SK-N-SH treated with all-trans-retinoic acid at 6 μM for 48 hours (cell line): ENCODE data around the gene ILRUN.
A peak's percentile ranks its signal among the peaks of the same experiment; 100 is the strongest.
"Not testable (repeated sequence)": the region's sequence is repeated elsewhere in the genome, so short reads cannot be mapped to it uniquely, and the experiment has no call there.

ENCODE experiments used
- ATAC-seq: fragments of 200-7000 bp; cut with Tn5 transposase; 3 replicates; pipeline ENCODE4 v1.9.1; 2020; ENCODE audit warnings: mild to moderate bottlenecking, moderate library complexity
- ARNTL ChIP-seq: fragments of 450-650 bp; formaldehyde crosslinking; IDR thresholded peaks from 2 replicates; pipeline ENCODE4 v1.5.0; 2020; ENCODE audit warnings: low read depth, mild to moderate bottlenecking, moderate library complexity, borderline replicate concordance
- BACH2 ChIP-seq: fragments of 250-450 bp; sonication (Bioruptor Pico); IDR thresholded peaks from 2 replicates; pipeline ENCODE4 v1.9.0; 2021; ENCODE audit warnings: mild to moderate bottlenecking, borderline replicate concordance
- CSDC2 ChIP-seq: fragments of 250-450 bp; sonication (Bioruptor Pico); IDR thresholded peaks from 2 replicates; pipeline ENCODE4 v1.5.0; 2020; ENCODE audit warnings: mild to moderate bottlenecking, moderate library complexity
- ESRRG ChIP-seq: fragments of 250-450 bp; sonication (Bioruptor Pico); IDR thresholded peaks from 2 replicates; pipeline ENCODE4 v1.6.1; 2021; ENCODE audit warnings: mild to moderate bottlenecking
- GLIS3 ChIP-seq: fragments of 250-450 bp; sonication (Bioruptor Pico); IDR thresholded peaks from 2 replicates; pipeline ENCODE4 v1.5.0; 2020; ENCODE audit warnings: mild to moderate bottlenecking, moderate library complexity
- ISL1 ChIP-seq: fragments of 250-450 bp; sonication (Bioruptor Pico); IDR thresholded peaks from 2 replicates; pipeline ENCODE4 v2.1.2; 2022; ENCODE audit warnings: mild to moderate bottlenecking, moderate library complexity
- OSR1 ChIP-seq: fragments of 250-450 bp; sonication (Bioruptor Pico); IDR thresholded peaks from 2 replicates; pipeline ENCODE4 v1.8.0; 2022; ENCODE audit warnings: moderate library complexity, mild to moderate bottlenecking, inconsistent platforms
- RARB ChIP-seq: fragments of 250-450 bp; sonication (Bioruptor Pico); IDR thresholded peaks from 2 replicates; pipeline ENCODE4 v1.8.0; 2021; ENCODE audit warnings: mild to moderate bottlenecking, moderate library complexity
- SNAI2 ChIP-seq: fragments of 250-450 bp; sonication (Bioruptor Pico); IDR thresholded peaks from 2 replicates; pipeline ENCODE4 v1.5.0; 2020; ENCODE audit warnings: mild to moderate bottlenecking, moderate library complexity
- TCF4 ChIP-seq: fragments of 250-450 bp; sonication (Bioruptor Pico); IDR thresholded peaks from 2 replicates; pipeline ENCODE4 v1.8.0; 2021; ENCODE audit warnings: mild to moderate bottlenecking, moderate library complexity, borderline replicate concordance
- TOX ChIP-seq: fragments of 250-450 bp; sonication (Bioruptor Pico); IDR thresholded peaks from 2 replicates; pipeline ENCODE4 v1.8.0; 2021; ENCODE audit warnings: mild to moderate bottlenecking, moderate library complexity, borderline replicate concordance
- ZC3H10 ChIP-seq: fragments of 250-450 bp; sonication (Bioruptor Pico); IDR thresholded peaks from 2 replicates; pipeline ENCODE4 v1.5.1; 2021; ENCODE audit warnings: mild to moderate bottlenecking, moderate library complexity
- ZFP3 ChIP-seq: fragments of 250-450 bp; sonication (Bioruptor Pico); IDR thresholded peaks from 2 replicates; pipeline ENCODE4 v1.5.0; 2020; ENCODE audit warnings: mild to moderate bottlenecking, moderate library complexity
- ZFP30 ChIP-seq: fragments of 450-650 bp; formaldehyde crosslinking; IDR thresholded peaks from 2 replicates; pipeline ENCODE4 v1.5.0; 2022; ENCODE audit warnings: mild to moderate bottlenecking, moderate library complexity
- ZNF565 ChIP-seq: fragments of 450-650 bp; formaldehyde crosslinking; conservative IDR thresholded peaks from 2 replicates; pipeline ENCODE4 v1.5.0; 2020; ENCODE audit warnings: low read depth, mild to moderate bottlenecking, moderate library complexity
- ZNF70 ChIP-seq: fragments of 450-650 bp; formaldehyde crosslinking; IDR thresholded peaks from 2 replicates; pipeline ENCODE4 v1.5.0; 2020; ENCODE audit warnings: mild to moderate bottlenecking, moderate library complexity
- ZNF8 ChIP-seq: fragments of 450-650 bp; formaldehyde crosslinking; IDR thresholded peaks from 2 replicates; pipeline ENCODE4 v1.5.0; 2020; ENCODE audit warnings: mild to moderate bottlenecking, moderate library complexity
- TF ChIP-seq, protein P1 (sequence below): fragments of 250-450 bp; sonication (Bioruptor Pico); IDR thresholded peaks from 2 replicates; pipeline ENCODE4 v1.5.0; 2020; ENCODE audit warnings: mild to moderate bottlenecking, moderate library complexity
- TF ChIP-seq, protein P2 (sequence below): fragments of 250-450 bp; sonication (Bioruptor Pico); IDR thresholded peaks from 2 replicates; pipeline ENCODE4 v1.8.0; 2021; ENCODE audit warnings: low read depth, mild to moderate bottlenecking, moderate library complexity, borderline replicate concordance
- TF ChIP-seq, protein P3 (sequence below): fragments of 250-450 bp; sonication (Bioruptor Pico); IDR thresholded peaks from 2 replicates; pipeline ENCODE4 v1.5.1; 2020; ENCODE audit warnings: low read depth, mild to moderate bottlenecking, moderate library complexity
- TF ChIP-seq, protein P4 (sequence below): fragments of 250-450 bp; sonication (Bioruptor Pico); IDR thresholded peaks from 2 replicates; pipeline ENCODE4 v1.5.1; 2021; ENCODE audit warnings: mild to moderate bottlenecking, moderate library complexity

The ILRUN gene

DNA sequence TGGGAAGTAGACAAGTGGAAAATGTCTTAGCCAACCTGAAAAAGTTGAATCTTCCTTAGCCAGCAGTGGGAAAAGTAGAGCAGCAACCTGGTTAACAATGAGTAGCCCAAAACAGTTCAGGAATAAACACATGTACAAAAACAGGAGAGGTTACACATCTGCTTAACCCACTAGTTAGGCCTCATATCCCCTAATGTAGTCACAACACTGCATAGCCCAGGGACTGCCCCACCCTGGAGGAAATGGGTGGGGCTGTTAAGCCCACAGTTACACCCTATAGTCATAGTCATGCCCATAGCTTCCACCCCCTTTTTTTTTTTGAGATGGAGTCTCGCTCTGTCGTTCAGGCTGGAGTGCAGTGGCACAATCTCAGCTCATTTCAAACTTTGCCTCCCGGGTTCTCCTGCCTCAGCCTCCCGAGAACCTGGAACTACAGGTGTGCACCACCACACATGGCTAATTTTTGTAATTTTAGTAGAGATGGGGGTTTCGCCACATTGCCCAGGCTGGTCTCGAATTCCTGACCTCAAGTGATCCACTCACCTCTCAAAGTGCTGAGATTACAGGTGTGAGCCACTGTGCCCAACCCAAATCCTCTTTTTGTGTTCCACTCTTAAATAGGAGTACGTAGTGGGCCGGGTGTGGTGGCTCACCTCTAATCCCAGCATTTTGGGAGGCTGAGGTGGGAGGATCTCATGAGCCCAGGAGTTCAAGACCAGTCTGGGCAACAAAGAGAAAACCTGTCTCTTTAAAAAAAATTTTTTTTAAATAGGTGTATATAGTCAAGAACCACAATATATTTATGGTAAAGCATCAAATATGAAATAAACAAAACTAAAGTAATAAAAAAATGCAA lies 24.5 kb downstream of the ILRUN start:
- TF ChIP-seq BACH2: no peak
- TF ChIP-seq, protein P1, sequence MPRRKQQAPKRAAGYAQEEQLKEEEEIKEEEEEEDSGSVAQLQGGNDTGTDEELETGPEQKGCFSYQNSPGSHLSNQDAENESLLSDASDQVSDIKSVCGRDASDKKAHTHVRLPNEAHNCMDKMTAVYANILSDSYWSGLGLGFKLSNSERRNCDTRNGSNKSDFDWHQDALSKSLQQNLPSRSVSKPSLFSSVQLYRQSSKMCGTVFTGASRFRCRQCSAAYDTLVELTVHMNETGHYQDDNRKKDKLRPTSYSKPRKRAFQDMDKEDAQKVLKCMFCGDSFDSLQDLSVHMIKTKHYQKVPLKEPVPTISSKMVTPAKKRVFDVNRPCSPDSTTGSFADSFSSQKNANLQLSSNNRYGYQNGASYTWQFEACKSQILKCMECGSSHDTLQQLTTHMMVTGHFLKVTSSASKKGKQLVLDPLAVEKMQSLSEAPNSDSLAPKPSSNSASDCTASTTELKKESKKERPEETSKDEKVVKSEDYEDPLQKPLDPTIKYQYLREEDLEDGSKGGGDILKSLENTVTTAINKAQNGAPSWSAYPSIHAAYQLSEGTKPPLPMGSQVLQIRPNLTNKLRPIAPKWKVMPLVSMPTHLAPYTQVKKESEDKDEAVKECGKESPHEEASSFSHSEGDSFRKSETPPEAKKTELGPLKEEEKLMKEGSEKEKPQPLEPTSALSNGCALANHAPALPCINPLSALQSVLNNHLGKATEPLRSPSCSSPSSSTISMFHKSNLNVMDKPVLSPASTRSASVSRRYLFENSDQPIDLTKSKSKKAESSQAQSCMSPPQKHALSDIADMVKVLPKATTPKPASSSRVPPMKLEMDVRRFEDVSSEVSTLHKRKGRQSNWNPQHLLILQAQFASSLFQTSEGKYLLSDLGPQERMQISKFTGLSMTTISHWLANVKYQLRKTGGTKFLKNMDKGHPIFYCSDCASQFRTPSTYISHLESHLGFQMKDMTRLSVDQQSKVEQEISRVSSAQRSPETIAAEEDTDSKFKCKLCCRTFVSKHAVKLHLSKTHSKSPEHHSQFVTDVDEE (CRISPR knock-in tag): no peak
- TF ChIP-seq, protein P2, sequence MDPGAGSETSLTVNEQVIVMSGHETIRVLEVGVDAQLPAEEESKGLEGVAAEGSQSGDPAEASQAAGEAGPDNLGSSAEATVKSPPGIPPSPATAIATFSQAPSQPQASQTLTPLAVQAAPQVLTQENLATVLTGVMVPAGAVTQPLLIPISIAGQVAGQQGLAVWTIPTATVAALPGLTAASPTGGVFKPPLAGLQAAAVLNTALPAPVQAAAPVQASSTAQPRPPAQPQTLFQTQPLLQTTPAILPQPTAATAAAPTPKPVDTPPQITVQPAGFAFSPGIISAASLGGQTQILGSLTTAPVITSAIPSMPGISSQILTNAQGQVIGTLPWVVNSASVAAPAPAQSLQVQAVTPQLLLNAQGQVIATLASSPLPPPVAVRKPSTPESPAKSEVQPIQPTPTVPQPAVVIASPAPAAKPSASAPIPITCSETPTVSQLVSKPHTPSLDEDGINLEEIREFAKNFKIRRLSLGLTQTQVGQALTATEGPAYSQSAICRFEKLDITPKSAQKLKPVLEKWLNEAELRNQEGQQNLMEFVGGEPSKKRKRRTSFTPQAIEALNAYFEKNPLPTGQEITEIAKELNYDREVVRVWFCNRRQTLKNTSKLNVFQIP (CRISPR knock-in tag): no peak
- no peak for TF ChIP-seq ZC3H10
- no peak for TF ChIP-seq SNAI2 (CRISPR knock-in tag)
- no peak for TF ChIP-seq ZFP30 (CRISPR knock-in tag)
- TF ChIP-seq ZNF8 (CRISPR knock-in tag): no peak
- TF ChIP-seq TCF4 (CRISPR knock-in tag): no peak
- TF ChIP-seq OSR1: no peak
- TF ChIP-seq, protein P3, sequence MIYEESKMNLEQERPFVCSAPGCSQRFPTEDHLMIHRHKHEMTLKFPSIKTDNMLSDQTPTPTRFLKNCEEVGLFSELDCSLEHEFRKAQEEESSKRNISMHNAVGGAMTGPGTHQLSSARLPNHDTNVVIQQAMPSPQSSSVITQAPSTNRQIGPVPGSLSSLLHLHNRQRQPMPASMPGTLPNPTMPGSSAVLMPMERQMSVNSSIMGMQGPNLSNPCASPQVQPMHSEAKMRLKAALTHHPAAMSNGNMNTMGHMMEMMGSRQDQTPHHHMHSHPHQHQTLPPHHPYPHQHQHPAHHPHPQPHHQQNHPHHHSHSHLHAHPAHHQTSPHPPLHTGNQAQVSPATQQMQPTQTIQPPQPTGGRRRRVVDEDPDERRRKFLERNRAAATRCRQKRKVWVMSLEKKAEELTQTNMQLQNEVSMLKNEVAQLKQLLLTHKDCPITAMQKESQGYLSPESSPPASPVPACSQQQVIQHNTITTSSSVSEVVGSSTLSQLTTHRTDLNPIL (CRISPR knock-in tag): no peak
- TF ChIP-seq TOX (CRISPR knock-in tag): no peak
- no peak for TF ChIP-seq ISL1
- no peak for TF ChIP-seq GLIS3 (CRISPR knock-in tag)
- TF ChIP-seq ARNTL (CRISPR knock-in tag): no peak
- no peak for TF ChIP-seq CSDC2 (CRISPR knock-in tag)
- peak; percentile 40; the same call in 2 of the 3 replicates for ATAC-seq

DNA sequence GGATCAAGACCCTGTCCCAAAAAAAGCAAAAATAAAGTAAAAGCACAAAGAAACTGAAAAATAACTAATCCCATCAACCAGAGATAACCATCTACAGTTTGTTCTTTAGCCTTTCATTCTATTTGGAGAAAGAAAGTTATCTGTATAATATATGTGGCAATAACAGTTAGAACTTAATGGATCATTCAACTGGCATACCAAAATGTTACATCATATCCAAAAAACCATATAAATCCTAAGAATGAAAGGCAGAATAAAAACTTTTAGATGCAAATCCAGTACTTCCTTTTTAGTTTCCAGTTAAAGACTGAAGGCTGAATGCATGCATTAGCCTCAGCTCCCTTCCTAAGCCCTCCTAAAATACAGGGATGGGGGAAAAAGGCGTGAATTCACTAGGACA lies 25.2 kb downstream of the ILRUN start:
- no peak for ATAC-seq
- peak; percentile 40; the same call in 1 of the 2 replicates for TF ChIP-seq ISL1
- no peak for TF ChIP-seq TCF4 (CRISPR knock-in tag)
- TF ChIP-seq ZFP3 (CRISPR knock-in tag): no peak
- TF ChIP-seq, protein P4, sequence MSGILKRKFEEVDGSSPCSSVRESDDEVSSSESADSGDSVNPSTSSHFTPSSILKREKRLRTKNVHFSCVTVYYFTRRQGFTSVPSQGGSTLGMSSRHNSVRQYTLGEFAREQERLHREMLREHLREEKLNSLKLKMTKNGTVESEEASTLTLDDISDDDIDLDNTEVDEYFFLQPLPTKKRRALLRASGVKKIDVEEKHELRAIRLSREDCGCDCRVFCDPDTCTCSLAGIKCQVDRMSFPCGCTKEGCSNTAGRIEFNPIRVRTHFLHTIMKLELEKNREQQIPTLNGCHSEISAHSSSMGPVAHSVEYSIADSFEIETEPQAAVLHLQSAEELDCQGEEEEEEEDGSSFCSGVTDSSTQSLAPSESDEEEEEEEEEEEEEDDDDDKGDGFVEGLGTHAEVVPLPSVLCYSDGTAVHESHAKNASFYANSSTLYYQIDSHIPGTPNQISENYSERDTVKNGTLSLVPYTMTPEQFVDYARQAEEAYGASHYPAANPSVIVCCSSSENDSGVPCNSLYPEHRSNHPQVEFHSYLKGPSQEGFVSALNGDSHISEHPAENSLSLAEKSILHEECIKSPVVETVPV (CRISPR knock-in tag): no peak
- no peak for TF ChIP-seq SNAI2 (CRISPR knock-in tag)
- no peak for TF ChIP-seq ZNF8 (CRISPR knock-in tag)

DNA sequence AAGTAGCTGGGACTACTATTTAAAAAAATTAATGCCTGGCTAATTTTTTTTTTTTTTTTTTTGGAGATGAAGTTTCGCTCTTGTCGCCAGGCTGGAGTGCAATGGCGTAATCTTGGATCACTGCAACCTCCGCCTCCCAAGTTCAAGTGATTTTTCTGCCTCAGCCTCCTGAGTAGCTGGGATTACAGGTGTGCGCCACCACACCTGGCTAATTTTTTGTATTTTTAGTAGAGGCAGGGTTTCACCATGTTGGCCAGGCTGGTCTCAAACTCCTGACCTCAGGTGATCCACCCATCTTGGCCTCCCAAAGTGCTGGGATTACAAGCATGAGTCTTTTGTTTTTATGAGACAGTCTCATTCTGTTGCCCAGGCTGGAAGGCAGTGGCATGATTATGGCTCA lies 27.8 kb downstream of the ILRUN start:
- not testable (repeated sequence) for ATAC-seq

DNA sequence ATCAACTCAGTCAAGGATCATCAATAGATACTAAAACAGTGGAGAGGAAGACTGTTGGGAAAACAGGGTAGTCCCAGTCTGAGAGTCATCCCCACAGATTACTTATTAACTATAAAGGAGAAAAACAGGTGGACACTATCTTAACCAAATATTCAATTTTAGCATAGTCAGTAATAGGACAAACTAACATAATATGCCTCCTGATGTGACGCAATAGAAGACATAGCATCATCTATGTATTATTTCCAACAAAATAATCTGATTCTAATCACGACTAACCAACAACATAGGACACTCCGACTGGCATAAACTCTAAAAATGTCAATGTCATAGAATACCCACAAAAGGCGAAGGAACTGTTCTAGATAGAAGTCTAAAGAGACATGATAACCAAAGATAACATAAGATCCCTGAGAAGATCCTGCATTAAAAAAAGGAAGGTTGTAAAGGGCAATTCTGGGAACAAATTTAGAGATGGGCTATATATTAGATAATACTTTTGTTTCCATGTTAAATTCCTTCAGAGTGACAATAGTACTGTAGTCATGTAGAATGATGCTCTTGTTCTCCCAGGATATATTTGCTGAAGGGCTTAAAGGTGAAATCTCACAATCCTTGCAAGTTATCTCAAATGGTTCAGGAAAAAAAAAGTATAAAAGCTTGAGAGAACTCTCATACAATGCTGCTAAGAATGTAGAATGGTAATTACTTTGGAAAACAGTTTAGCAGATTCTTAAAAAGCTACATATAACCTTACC lies 28.9 kb downstream of the ILRUN start:
- TF ChIP-seq ZNF565 (CRISPR knock-in tag) (no peak), ZFP3 (CRISPR knock-in tag) (no peak), ZNF70 (CRISPR knock-in tag) (no peak), SNAI2 (CRISPR knock-in tag) (no peak), TCF4 (CRISPR knock-in tag) (no peak), ESRRG (CRISPR knock-in tag) (no peak), RARB (CRISPR knock-in tag) (no peak), GLIS3 (CRISPR knock-in tag) (no peak), CSDC2 (CRISPR knock-in tag) (no peak)
- TF ChIP-seq, protein P2 (CRISPR knock-in tag): no peak
- TF ChIP-seq, protein P3 (CRISPR knock-in tag): no peak
- TF ChIP-seq, protein P4 (CRISPR knock-in tag): no peak
- no peak for ATAC-seq
